Endodermal cell (in vitro differentiated cells): Measurements from ENCODE around the gene ANP32B. TPM values are rescaled to one million over a fixed set of nuclear protein-coding genes. Genes with fewer than 3 reads are reported as not detected.

ENCODE experiments used
- DNase-seq: peaks from one replicate; pipeline ENCODE4 v3.0.0-alpha.2; 2017
- H3K27ac ChIP-seq: 2 replicates; pipeline ENCODE4 v1.5.1; 2013; ENCODE audit warnings: mild to moderate bottlenecking, low read depth, low read length, moderate library complexity
- H3K27me3 ChIP-seq: 2 replicates; pipeline ENCODE4 v1.6.1; 2013; ENCODE audit warnings: mild to moderate bottlenecking, low read length, moderate library complexity; ENCODE audit not compliant: insufficient read depth, control insufficient read depth, poor library complexity, severe bottlenecking
- H3K36me3 ChIP-seq: 2 replicates; pipeline ENCODE4 v1.7.0; 2013; ENCODE audit warnings: mild to moderate bottlenecking, low read length, moderate library complexity; ENCODE audit not compliant: control insufficient read depth, insufficient read depth
- H3K4me1 ChIP-seq: one replicate; pipeline ENCODE4 v1.7.0; 2013; ENCODE audit warnings: low read length; ENCODE audit not compliant: control insufficient read depth, insufficient read depth
- H3K4me3 ChIP-seq: 2 replicates; pipeline ENCODE4 v1.5.1; 2013; ENCODE audit warnings: mild to moderate bottlenecking, low read length, moderate library complexity
- H3K9ac ChIP-seq: 2 replicates; pipeline ENCODE4 v1.6.1; 2013; ENCODE audit warnings: mild to moderate bottlenecking, low read length, moderate library complexity; ENCODE audit not compliant: poor library complexity, severe bottlenecking; ENCODE audit errors: extremely low read depth
- H3K9me3 ChIP-seq: 2 replicates; pipeline ENCODE4 v1.6.1; 2013; ENCODE audit warnings: mild to moderate bottlenecking, low read length, moderate library complexity; ENCODE audit not compliant: control insufficient read depth
- H3K27ac Mint-ChIP-seq: 2 replicates; pipeline ENCODE4 v1.8.0; 2020; ENCODE audit warnings: mixed read lengths
- H3K27me3 Mint-ChIP-seq: 2 replicates; pipeline ENCODE4 v1.8.0; 2021; ENCODE audit warnings: mild to moderate bottlenecking, mixed read lengths; ENCODE audit not compliant: insufficient read depth
- H3K36me3 Mint-ChIP-seq: 2 replicates; pipeline ENCODE4 v1.8.0; 2020; ENCODE audit warnings: low read depth, mixed read lengths
- H3K4me1 Mint-ChIP-seq: 2 replicates; pipeline ENCODE4 v1.8.0; 2020; ENCODE audit warnings: mixed read lengths
- H3K4me3 Mint-ChIP-seq: 2 replicates; pipeline ENCODE4 v1.8.0; 2020; ENCODE audit warnings: mild to moderate bottlenecking, moderate library complexity, mixed read lengths
- H3K9me3 Mint-ChIP-seq: 2 replicates; pipeline ENCODE4 v1.8.0; 2020; ENCODE audit warnings: mild to moderate bottlenecking, mixed read lengths
- CTCF ChIP-seq: fragments of 200-600 bp; sonication (generic); conservative IDR thresholded peaks from 2 replicates; pipeline ENCODE4 v1.5.0; 2021; ENCODE audit warnings: antibody characterized with exemption, mild to moderate bottlenecking
- WGBS, 2 experiments: methylation state at CpG; one replicate each; pipeline versions ENCODE4 v1.1.5 to v1.1.7; 2013; ENCODE audit warnings: missing lambda C conversion rate in 2 of 2, mixed read lengths in 1 of 2; ENCODE audit not compliant: insufficient coverage in 1 of 2, insufficient read length in 1 of 2; 5-methylcytosine and 5-hydroxymethylcytosine counted together
- total RNA-seq, 2 donors: library from RNA; stranded (reverse); fragmentation: NEBNext Ultra II Directional in 1 of 2; extraction: Animal tissue kit (Norgen Biotek cat#: 25700) in 1 of 2; gene quantifications; 2 replicates in 1 of 2; 3 replicates in 1 of 2; pipeline ENCODE4 v1.2.1, GENCODE V29; 2021

ANP32B gene
- total RNA-seq, 2 donors from 2014 or later: 155 to 191 TPM

- Histone ChIP-seq H3K9me3 (no peaks in the 10 kb centered on the region), H3K9ac (no peak overlapping the region), H3K27ac (no peak overlapping the region), H3K4me3 (no peak overlapping the region), H3K36me3 (no peaks in the 10 kb centered on the region), H3K27me3 (peaks cover 6% of the 10 kb centered on the region), H3K4me1 (no peaks in the 10 kb centered on the region)
- Mint-ChIP-seq H3K36me3 (no peaks in the 10 kb centered on the region), H3K4me3 (no peak overlapping the region), H3K4me1 (no peaks in the 10 kb centered on the region), H3K27ac (no peak overlapping the region), H3K27me3 (peaks cover 17% of the 10 kb centered on the region), H3K9me3 (no peaks in the 10 kb centered on the region)
- 86 to 91% methylated on average over 4 of the region's 4 CpGs for WGBS, 2 experiments
- no peak for TF ChIP-seq CTCF
- no peak for DNase-seq
Observed at GRCh38 chr9:98050351-98050750, 67.2 kb downstream of the ANP32B start.

- Histone ChIP-seq H3K4me3 (no peak overlapping the region), H3K4me1 (no peaks in the 10 kb centered on the region), H3K27ac (no peak overlapping the region), H3K27me3 (peaks cover 6% of the 10 kb centered on the region), H3K9me3 (no peaks in the 10 kb centered on the region), H3K9ac (no peak overlapping the region), H3K36me3 (no peaks in the 10 kb centered on the region)
- WGBS, 2 experiments: 96 to 97% methylated on average over 5 to 6 of the region's 7 CpGs
- Mint-ChIP-seq H3K4me3 (no peak overlapping the region), H3K36me3 (no peaks in the 10 kb centered on the region), H3K27me3 (peaks cover 14% of the 10 kb centered on the region), H3K27ac (no peak overlapping the region), H3K9me3 (no peaks in the 10 kb centered on the region), H3K4me1 (peaks cover 6% of the 10 kb centered on the region)
- no peak for TF ChIP-seq CTCF
- no peak for DNase-seq
Observed at GRCh38 chr9:98054376-98054951, 71.3 kb downstream of the ANP32B start.

GRCh38 chr9:98056269-98057137 is 73.4 kb downstream of the ANP32B start, which contains the start of gene NANS:
NANS (plus strand) TSS chr9:98056732; CDS start chr9:98056809, 77 bp downstream.
- H3K4me3 ChIP-seq: peak within 1 kb of the TSS; percentile 89
- peak within 1 kb of the TSS; percentile 75 for H3K9ac ChIP-seq
- no peak for TF ChIP-seq CTCF
- WGBS, 2 experiments: 1 to 2% methylated on average over 23 to 80 of the region's 80 CpGs
- H3K4me1 Mint-ChIP-seq: peaks cover 6% of the 10 kb centered on the region
- H3K9me3 Mint-ChIP-seq: no peaks in the 10 kb centered on the region
- peaks cover 10% of the 10 kb centered on the region for H3K27me3 Mint-ChIP-seq
- peak within 1 kb of the TSS; percentile 86 for H3K4me3 Mint-ChIP-seq
- peak; percentile 97 for DNase-seq
- peak within 1 kb of the TSS; percentile 93 for H3K27ac Mint-ChIP-seq
- H3K36me3 Mint-ChIP-seq: peaks cover 9% of the 10 kb centered on the region
- H3K36me3 ChIP-seq: peaks cover 10% of the 10 kb centered on the region
- H3K27ac ChIP-seq: peak within 1 kb of the TSS; percentile 49
- H3K27me3 ChIP-seq: peaks cover 6% of the 10 kb centered on the region
- H3K9me3 ChIP-seq: no peaks in the 10 kb centered on the region
- no peaks in the 10 kb centered on the region for H3K4me1 ChIP-seq
